Fibroblast of the aortic adventitia (primary cell): ENCODE measurements around the gene KRT36. TPM values are rescaled to one million over a fixed set of nuclear protein-coding genes. Genes with fewer than 3 reads are reported as not detected.

ENCODE experiments used
- DNase-seq: peaks from one replicate; pipeline ENCODE4 v3.0.0-alpha.2; 2010; ENCODE audit warnings: low read depth
- H3K4me3 ChIP-seq: 2 replicates; pipeline ENCODE4 v1.5.1; 2011; ENCODE audit warnings: low read depth, mild to moderate bottlenecking, control low read depth, low read length, moderate library complexity
- CTCF ChIP-seq: IDR thresholded peaks from 2 replicates; pipeline ENCODE4 v1.5.1; 2011; ENCODE audit warnings: mild to moderate bottlenecking, low read length, control low read depth, inconsistent platforms; ENCODE audit not compliant: insufficient read depth
- total RNA-seq: library from RNA; depleted of rRNA; stranded (reverse); fragments of >200 nt; gene quantifications from 2 replicates; pipeline ENCODE4 v1.2.3, GENCODE V29; 2012; ENCODE audit warnings: low replicate concordance

KRT36 gene
- total RNA-seq, result not detected in 2 replicates

GRCh38 chr17:41489531-41489930 is at the start of gene KRT36:
Gene KRT36 (minus strand): TSS chr17:41489910. CDS start chr17:41489864, 46 bp downstream.
- no peak for DNase-seq
- no peak for TF ChIP-seq CTCF
- H3K4me3 ChIP-seq, result no peak within 1 kb of the TSS

DNA sequence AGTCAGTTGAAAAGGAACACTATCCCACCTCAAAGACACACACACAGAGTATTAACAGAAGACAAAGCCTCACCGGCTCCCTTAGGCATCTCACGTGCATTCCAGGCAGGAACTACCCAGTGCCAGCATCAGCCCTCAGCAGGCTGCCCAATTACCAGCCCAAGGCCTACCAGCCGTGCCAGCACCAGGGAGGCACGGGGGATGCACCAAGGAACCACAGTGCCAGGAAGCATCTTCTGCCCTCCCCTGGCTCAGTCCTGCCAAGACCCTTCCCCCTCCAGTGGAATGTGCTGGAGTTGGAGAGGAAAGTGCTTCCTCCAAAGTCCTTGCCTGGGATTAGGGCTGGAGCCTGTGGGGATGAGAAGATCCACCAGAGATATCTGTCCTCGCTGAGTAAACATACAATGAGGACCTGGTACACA is 49.4 kb upstream of the KRT36 start:
- TF ChIP-seq CTCF, result no peak
- DNase-seq, result no peak
- H3K4me3 ChIP-seq, result no peak overlapping the region

- no peak for DNase-seq
- H3K4me3 ChIP-seq, result no peak overlapping the region
- TF ChIP-seq CTCF, result no peak
Observed at GRCh38 chr17:41538565-41538991, 48.9 kb upstream of the KRT36 start.

DNA sequence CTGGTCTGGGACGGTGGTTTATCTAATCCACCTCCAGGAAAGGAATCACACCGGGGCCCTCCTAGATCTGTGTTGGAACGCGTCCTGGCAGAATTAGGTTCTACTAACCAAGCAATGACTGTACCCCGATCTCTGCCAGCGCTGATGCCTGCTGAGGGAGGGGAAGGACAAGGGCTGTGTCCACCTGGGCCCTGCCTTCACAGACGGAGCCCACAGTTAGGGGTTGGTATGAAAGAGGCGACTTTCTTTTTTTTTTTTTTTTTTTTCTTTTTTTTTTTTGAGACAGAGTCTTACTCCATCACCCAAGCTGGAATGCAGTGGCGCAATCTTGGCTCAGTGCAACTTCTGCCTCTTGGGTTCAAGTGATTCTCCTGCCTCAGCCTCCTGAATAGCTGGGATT is 48.3 kb upstream of the KRT36 start:
- no peak overlapping the region for H3K4me3 ChIP-seq
- no peak for TF ChIP-seq CTCF
- peak; percentile 39 for DNase-seq

- H3K4me3 ChIP-seq, result no peak overlapping the region
- TF ChIP-seq CTCF, result no peak
- no peak for DNase-seq
Observed at GRCh38 chr17:41537614-41537954, 47.9 kb upstream of the KRT36 start.

GRCh38 chr17:41536741-41537613 is 47.3 kb upstream of the KRT36 start:
- DNase-seq, result no peak
- TF ChIP-seq CTCF, result no peak
- no peak overlapping the region for H3K4me3 ChIP-seq
